ENCODE data around the gene TMEM185A.
"Not testable (repeated sequence)": the region's sequence is repeated elsewhere in the genome, so short reads cannot be mapped to it uniquely, and the experiment has no call there.

DNA sequence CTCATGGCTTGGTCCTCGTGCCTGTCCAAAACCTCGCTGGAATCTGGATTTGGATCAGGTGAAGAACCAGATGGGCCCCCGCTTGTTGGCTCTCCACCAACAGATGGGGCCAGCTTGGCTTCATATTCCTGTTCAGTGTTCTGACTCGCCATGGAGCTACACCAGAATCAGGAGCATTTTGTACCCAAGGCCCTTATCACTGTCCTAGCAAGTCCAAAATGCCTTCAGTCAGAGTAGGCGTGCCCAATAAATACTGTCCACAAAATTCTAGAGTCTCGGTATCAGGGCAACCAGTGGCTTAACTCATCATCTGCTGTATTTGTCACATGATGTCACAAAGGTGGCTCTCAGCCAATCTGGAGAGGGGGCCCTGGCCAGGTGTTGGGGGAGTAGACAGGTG, 81.9 kb downstream of the TMEM185A start, which contains the start of gene HSFX3:
- TF ChIP-seq CTCF, EP300, POLR2A, POLR2AphosphoS5 (IDR thresholded peaks at IDR 0.05): not testable (repeated sequence)
